Iris pigment epithelial cell (primary cell): ENCODE results near the gene SNX22.

Experiments used
- DNase-seq: peaks from one replicate; pipeline ENCODE4 v3.0.0-alpha.2; 2011; ENCODE audit warnings: low read depth

Gene SNX22

DNA sequence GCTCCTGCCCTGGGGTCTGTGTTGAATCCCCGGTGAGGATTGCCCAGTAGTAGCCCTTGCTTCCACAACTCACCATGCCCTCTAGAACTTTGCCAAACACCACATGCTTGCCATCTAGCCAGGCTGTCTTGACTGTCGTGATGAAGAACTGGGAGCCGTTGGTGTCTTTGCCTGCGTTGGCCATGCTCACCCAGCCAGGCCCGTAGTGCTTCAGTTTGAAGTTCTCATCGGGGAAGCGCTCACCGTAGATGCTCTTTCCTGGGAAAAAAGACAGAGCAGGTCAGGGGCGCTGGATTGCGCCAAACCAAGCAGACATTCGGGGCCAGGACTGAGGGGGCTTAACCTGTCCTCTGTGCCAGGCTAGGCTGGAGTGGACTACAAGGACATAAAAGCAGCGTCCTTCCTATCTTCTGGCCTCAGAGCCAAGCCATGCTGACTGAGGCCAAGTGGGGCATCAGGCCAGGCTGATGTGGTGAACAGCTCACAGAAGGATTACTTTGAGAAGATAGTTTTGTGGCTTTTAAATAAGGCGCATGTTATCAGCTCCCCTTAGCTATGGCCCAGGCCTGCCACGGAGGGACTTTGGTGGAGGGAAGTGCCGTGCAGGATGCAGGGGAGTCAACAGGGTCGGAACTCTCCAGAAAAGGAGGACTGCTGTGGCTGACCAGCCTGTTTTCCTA, 5.3 kb downstream of the SNX22 start:
- no peak for DNase-seq

- no peak for DNase-seq
Measured at GRCh38 chr15:64157599-64158125, 6.1 kb downstream of the SNX22 start.

DNA sequence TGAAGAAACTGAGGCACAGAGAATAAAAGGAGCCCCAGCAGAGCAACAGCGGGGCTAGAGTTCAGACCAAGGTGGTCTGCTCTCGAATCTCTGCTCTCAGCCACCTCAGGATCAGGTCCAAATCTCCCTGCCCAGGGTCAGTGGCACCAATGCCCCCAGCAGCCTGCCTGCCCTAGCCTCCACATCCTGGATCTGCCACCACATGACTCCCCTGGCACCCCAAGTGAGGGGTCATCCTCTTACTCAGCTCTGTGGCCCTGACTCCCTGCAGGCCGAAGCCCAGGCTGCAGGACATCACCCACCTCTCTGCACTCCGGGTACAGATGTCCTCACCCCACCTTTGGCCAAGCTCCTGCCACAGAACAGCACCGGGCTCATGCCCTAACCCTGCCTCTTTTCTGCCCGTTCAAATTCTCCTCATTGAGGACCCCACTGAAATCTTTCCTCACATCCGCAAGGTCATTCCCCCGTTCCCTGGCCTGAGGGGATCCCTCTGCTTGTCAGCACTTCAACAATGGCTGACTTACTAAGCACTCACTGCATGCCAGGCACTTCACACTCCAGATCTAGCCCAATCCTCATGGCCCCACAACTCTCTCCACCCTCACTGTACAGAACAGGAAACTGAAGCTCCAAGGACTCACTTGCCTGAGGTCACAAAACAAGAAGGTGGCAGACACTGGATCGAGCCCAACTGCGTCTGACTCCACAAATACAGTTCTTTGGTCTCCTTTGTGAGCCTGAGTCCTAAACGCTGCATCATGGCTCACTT, 7.0 kb downstream of the SNX22 start:
- no peak for DNase-seq

- DNase-seq: no peak
Measured at GRCh38 chr15:64161688-64162477, 10.4 kb downstream of the SNX22 start.

DNA sequence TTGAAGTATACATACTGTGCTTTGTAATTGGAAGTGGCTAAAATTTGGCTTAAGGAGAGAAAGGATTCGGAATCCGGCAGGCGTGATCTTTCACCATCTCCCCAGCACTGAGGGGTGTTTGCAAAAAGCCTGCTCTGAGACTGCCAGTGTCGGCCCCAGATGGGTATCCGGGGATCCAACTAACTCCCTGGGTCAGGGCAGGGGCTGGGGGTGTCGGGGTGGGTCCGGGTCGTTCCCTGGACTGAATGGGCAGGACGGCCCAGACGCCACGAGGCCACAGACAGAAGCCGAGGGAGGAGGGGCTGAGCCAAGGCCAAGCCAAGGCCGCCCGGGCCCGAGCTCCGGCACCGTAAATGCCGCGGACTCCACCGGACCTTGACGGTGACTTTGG, 10.9 kb downstream of the SNX22 start:
- no peak for DNase-seq

GRCh38 chr15:64162869-64163658, 11.5 kb downstream of the SNX22 start, which contains the start of gene PPIB:
TSS of gene PPIB (minus strand) at chr15:64163022. CDS start at chr15:64162986, 36 bp downstream.
- peak; percentile 99 for DNase-seq

DNA sequence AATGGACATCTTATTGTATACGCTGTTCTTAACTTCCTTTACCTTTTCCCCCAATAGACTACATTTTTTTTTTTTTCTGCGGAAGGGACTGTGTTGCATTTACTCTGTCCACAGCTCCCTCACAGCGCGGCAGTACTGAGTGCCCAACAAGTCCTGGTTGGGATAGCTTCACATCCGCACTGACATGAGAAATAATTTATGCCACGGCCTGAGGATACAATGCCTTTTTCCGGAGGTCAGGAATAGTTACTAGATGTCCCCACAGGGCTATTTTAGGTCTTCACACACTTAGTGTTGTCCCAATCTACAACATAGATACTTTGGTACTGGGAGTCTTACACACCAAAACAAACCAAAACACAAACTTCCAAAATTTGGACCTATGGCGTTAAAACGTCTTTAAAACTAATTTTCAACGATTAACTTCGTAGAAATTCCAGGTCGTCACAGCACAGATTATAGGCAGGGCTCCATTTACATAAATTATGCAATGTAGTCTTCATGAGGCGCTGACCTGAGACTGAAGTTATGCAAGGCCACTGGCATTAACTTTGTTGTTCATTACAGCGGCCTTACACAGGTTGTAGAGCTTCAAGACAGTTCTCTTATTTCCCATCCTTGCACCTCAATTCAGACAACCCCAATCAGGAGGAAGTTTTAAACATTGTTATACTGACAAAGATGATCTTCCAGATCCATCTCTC, 12.3 kb downstream of the SNX22 start:
- DNase-seq: peak; percentile 52

DNA sequence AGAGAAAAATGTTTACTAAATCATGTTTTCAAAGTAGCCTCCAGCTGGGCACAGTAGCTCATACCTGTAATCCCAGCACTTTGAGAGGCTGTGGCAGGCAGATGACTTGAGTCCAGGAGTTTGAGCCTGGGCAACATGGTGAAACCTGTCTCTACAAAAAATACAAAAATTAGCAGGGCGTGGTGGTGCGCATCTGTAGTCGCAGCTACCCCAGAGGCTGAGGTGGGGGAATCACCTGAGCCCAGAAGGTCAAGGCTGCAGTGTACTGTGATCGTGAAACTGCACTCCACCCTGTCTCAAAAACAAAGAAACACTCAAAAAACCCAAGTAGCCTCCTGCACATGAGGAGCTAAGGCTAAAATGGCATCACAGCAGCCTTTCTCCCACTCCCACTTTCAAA, 12.9 kb downstream of the SNX22 start:
- DNase-seq: no peak

DNA sequence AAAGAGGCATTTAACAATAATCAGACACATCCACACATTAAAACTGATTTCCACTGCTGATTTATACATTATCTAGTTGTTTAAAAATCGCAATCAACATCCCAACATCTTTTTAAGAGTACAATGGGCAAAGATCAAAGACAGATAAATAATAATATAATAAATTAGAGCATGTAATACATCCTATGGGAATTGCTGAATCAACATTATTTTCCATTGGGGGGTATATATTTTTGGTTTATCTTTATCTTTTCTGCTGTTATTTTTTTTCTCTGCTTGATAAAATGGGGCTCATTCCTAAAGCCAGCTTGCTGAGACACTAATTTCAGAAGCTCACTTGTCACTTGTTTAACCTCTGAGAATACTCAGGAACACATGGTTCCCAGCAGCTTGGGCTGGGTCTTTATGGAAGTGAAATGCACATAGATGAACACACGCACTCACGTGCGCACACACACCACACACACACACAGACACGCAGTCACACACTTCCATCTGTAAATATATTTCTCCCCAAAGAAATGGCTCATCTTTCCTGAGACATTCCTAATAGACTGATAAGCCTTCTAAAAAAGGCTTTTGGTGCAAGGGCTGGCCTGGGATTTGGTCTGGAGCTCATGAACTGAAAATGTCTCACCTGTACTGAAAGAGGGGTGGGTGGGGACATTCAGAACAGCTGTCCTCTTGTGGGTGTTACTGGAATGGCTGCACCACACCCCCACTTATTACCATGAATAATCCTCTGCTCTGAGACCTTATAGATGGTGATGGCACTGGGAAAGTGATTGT, 14.8 kb downstream of the SNX22 start:
- DNase-seq: no peak

DNA sequence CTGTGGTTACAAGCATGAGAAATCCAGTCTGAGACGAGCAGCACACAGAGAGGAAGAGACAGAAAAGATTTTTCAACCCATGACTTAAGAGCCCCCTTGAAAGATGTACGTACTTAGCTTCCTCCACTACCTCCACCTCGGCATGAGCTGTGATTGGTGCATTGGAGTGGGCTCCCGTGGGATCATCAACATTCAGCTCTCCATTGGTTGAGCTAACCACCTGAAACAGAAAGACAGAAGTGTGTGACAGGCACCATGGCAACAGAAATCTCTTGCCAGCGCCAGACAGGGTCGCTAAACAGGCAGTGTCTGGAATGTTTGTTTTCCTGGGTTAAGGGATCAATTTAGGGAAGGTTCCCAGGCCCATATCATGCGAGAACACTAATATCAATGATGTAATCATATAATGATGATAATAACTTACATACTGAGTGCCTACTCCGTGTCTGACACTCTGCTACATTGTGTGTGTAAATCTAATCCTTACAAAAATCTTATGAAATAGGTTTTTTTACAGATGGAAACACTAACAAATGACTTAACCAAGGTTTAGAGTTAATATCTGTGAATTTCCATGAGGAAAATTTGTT, 28.8 kb downstream of the SNX22 start:
- DNase-seq: no peak

DNA sequence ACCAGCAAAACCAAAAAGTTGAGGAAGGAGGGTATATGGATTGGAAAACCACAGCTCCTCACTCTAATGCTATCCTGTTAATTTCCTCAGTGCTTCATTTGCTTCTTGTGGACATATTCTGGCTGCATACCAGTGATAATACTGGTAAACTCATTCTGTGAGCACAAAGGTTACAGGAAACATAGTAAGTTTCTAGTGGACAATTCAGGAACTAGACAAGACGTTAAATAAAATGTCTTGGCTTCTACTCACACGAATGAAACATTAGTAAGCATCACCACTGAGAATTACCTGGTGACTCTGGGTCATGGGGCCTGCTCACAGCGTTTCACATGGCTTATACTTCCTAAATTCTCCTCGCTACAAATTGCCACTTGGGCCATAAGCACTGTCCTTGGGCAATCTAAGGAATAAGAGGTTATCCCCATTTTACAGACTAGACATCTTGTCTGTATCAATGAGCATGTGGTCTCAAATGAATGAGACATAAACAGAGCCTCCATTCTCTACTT, 31.4 kb downstream of the SNX22 start:
- no peak for DNase-seq

DNA sequence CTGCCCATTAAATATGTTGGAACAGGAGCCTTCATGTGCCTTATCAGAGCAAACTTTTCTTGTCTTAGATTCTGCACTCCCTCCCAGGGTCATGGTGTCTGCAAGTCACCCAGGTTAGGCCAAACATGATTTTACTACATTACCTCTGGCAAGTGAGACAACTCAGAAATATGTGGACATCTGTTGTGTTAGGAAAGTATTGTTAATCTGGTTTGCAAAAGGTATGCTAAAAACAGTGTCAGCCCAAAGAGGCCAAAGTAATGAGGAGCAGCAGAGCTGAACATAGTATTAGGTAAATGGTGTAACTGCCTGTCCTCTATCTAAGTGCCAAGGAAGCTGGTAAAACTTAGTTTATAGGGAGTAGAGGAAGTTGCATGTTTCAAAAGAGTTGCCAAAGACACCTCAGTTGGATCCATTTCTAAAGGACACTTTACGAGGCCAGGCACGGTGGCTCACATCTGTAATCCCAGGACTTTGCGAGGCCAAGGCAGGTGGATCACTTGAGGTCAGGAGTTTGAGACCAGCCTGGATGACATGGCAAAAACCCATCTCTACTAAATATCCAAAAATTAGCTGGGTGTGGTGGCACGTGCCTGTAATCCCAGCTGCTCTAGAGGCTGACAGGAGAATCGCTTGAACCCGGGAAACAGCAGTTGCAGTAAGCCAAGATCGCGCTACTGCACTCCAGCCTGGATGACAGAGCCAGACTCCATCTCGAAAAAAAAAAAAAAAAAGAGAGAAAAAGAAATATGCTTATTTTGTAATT, 33.8 kb downstream of the SNX22 start:
- no peak for DNase-seq

GRCh38 chr15:64187396-64188191, 36.1 kb downstream of the SNX22 start:
- DNase-seq: no peak

DNA sequence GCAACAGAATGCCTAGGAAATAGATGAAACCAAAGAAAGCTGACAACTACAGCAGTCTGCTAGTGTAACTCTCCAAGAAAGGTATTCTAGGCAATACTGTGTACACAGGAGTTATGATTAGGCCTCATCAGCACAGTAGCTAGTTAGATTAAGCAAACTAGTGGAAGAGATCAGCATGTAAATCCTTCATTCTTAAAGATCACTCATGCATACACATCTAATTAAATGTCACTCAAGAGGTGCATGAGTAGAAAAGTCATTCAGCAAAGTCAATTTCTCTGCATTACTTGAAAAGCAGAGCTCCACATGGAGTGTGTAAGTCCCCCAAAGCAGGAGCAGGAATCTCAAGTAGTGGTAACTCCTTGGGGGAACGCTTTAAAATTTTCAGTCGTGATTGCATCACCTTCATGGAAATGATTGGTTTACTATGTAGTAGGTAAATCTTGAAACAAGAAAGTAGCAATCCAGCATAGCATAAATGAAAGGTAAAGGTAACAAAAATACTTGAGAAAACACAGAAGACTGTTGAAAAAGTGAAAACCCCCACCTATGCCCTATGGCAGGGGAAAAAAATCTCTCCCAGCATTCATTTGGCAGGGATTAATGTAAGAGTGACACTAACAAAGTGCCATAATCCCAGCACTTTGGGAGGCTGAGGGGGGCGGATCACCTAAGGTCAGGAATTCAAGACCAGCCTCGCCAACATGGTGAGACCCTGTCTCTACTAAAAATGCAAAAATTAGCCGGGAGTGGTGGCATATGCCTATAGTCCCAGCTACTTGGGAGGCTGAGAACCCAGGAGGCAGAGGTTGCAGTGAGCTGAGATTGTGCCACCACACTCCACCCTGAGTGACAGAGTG, 40.7 kb downstream of the SNX22 start:
- no peak for DNase-seq

DNA sequence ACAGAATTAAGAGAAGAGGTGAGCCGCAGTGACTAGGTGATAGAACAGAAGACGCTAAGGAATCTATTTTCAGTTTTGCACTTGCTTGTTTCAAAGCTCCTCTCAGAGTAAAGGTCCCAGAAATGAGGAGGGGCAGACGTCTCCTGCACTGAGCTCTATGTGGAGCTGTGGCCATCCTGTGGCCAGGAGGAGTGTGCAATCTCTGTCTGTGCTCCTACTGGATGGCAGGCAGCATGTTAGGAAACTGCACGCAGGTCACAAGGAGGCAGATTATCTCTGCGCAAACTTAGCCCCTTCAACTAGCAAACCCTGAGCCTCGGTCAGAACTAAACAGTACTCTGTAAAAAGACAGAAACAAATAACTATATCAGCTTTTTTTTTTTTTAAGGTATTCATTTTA, 42.4 kb downstream of the SNX22 start:
- DNase-seq: no peak

DNA sequence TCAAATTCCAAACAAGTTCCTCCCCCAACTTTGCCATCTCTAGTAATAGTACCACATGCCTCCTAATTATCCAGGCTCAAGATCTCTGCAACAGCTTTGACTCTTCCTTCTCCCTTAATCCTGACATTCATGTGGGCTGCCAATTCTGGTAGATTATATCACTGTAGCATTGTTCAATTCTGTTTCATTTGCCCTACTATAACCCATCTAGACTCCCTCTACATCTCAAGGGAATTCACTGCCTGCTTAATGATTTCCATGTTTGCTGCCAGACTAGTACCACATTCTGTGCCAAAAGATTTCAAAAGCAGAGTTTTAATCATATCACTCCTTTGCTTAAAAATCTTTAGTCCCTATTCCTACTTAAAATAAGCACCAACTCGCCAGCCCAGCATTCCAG, 45.9 kb downstream of the SNX22 start:
- no peak for DNase-seq

DNA sequence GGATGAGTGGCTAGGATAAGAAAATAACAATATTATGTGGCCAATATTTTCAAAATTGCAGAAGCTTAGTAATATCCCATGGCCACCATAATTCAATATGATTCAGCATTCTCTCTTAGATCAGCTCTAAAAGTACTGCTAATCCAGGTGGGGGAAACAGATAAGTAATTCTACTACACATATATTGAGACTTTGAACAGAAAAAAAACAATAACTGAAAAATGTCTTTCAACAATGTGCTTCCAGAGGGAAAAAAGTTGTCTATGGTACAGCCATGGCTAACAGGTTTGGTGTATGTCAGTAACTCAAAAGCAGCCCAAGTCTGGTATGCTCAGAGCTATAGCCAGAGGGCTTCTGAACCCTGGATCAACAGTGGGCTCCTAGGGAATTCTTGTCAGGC, 53.7 kb downstream of the SNX22 start:
- no peak for DNase-seq
